ENCODE results near the gene PROCR.
"Not testable (repeated sequence)": the region's sequence is repeated elsewhere in the genome, so short reads cannot be mapped to it uniquely, and the experiment has no call there.

PROCR gene

DNA sequence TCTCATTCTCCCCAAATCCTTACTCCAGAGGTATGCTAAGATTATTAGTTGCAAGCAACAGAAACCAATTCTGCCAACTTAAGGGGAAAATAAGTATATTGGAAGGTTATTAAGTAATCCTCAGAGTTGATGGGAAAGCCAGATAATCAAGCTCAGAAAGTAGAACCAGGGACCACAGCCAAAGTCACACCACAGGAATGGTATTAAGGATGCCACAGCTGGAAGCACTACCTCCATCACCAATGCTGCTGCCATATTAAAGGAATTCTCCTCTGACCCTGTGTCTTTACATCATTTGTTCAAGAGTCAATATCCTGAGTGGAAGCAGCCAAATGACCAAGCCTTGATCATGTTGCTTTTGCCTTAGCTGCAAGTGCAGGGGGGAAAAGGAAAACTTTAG, 9.9 kb downstream of the PROCR start:
- no peaks in the 10 kb centered on the region for H3F3A ChIP-seq (ENCODE audit: low read depth)
- no peaks in the 10 kb centered on the region for H3K4me1 ChIP-seq (ENCODE audit: insufficient read depth, low read length, poor library complexity, severe bottlenecking)
- no peaks in the 10 kb centered on the region for H3K9me3 ChIP-seq (ENCODE audit: insufficient read depth, low read depth, low read length)
- no peaks in the 10 kb centered on the region for H3K27me3 ChIP-seq (ENCODE audit: insufficient read depth, low read length, poor library complexity, severe bottlenecking)
- H2AFZ ChIP-seq (ENCODE audit: low read length): no peak overlapping the region
- no peak for TF ChIP-seq EZH2phosphoT487 (IDR thresholded peaks at IDR 0.05; ENCODE audit: borderline replicate concordance)
- TF ChIP-seq, protein P1, sequence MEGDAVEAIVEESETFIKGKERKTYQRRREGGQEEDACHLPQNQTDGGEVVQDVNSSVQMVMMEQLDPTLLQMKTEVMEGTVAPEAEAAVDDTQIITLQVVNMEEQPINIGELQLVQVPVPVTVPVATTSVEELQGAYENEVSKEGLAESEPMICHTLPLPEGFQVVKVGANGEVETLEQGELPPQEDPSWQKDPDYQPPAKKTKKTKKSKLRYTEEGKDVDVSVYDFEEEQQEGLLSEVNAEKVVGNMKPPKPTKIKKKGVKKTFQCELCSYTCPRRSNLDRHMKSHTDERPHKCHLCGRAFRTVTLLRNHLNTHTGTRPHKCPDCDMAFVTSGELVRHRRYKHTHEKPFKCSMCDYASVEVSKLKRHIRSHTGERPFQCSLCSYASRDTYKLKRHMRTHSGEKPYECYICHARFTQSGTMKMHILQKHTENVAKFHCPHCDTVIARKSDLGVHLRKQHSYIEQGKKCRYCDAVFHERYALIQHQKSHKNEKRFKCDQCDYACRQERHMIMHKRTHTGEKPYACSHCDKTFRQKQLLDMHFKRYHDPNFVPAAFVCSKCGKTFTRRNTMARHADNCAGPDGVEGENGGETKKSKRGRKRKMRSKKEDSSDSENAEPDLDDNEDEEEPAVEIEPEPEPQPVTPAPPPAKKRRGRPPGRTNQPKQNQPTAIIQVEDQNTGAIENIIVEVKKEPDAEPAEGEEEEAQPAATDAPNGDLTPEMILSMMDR (conservative IDR thresholded peaks at IDR 0.05; ENCODE audit: low read length): no peak
- no peak overlapping the region for H3K4me3 ChIP-seq (ENCODE audit: low read length, poor library complexity, severe bottlenecking)
- H3K36me3 ChIP-seq (ENCODE audit: insufficient read depth, low read length): no peaks in the 10 kb centered on the region
- no peaks in the 10 kb centered on the region for H3K79me2 ChIP-seq (ENCODE audit: insufficient read depth, low read length)
- H3K4me2 ChIP-seq (ENCODE audit: low read depth, low read length, poor library complexity, severe bottlenecking): no peak overlapping the region
- H4K20me1 ChIP-seq (ENCODE audit: insufficient read depth, low read length, poor library complexity, severe bottlenecking): no peaks in the 10 kb centered on the region
- H3K9me2 ChIP-seq (replicated peaks; ENCODE audit: low read depth, low read length): no peaks in the 10 kb centered on the region
- no peak overlapping the region for H3K9ac ChIP-seq (ENCODE audit: low read depth, low read length, poor library complexity, severe bottlenecking)

DNA sequence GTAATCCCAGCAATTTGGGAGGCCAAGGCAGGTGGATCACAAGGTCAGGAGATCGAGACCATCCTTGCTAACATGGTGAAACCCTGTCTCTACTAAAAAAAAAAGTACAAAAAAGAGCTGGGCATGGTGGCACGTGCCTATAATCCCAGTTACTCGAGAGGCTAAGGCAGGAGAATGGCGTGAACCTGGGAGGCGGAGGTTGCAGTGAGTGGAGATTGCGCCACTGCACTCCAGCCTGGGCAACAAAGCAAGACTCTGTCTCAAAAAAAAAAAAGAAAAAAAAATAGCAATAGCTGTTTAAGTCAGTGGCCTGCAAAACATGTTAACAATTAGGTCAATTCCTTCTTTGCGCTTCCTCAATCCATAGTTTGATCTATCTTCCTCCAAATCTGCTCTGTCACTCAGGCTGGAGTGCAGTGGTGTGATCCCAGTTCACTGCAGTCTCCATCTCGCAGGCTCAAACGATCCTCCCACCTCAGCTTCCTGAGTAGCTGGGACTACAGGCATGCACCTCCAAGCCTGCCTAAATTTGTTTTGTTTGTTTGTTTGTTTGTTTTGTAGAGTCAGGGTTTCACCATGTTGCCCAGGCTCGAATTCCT, 14.9 kb downstream of the PROCR start:
- not testable (repeated sequence) for H3K9me2 ChIP-seq (replicated peaks; ENCODE audit: low read depth, low read length); H3K9me3 ChIP-seq (ENCODE audit: insufficient read depth, low read depth, low read length); H3K4me2 ChIP-seq (ENCODE audit: low read depth, low read length, poor library complexity, severe bottlenecking); H3K9ac ChIP-seq (ENCODE audit: low read depth, low read length, poor library complexity, severe bottlenecking); H3F3A ChIP-seq (ENCODE audit: low read depth); H4K20me1 ChIP-seq (ENCODE audit: insufficient read depth, low read length, poor library complexity, severe bottlenecking); H2AFZ ChIP-seq (ENCODE audit: low read length); H3K4me3 ChIP-seq (ENCODE audit: low read length, poor library complexity, severe bottlenecking); H3K36me3 ChIP-seq (ENCODE audit: insufficient read depth, low read length); H3K27me3 ChIP-seq (ENCODE audit: insufficient read depth, low read length, poor library complexity, severe bottlenecking); H3K79me2 ChIP-seq (ENCODE audit: insufficient read depth, low read length); H3K4me1 ChIP-seq (ENCODE audit: insufficient read depth, low read length, poor library complexity, severe bottlenecking)

DNA sequence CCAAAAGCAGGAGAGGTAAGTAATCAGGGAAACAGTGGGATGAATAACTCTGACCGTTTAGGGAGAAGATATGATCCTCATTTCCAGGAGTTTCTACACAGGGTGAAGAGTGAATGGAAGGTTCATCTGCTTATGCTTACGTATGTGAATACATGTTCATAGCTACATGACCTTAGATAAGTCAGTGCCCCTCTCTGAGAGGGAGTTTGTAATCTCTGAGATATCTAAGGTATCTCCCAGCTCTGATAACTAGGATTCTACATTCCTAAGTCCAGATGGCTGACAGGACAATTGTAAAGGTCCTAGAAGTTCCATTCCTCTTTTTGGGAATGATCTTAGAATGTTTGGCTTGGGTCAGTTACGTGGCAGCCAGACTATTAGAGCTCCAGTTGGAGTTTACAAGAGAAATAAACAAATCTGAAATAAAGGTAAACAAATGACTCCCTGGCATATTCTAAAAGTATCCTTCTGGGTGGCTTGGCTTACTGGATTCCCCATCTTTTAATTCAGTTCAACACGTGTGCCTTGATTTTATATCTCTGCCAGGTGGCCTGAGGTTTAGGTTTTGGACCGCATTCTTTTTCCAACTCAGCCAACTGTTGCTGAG, 15.8 kb downstream of the PROCR start:
- no peak overlapping the region for H3K4me2 ChIP-seq (ENCODE audit: low read depth, low read length, poor library complexity, severe bottlenecking)
- H3K9me3 ChIP-seq (ENCODE audit: insufficient read depth, low read depth, low read length): no peaks in the 10 kb centered on the region
- H3K9ac ChIP-seq (ENCODE audit: low read depth, low read length, poor library complexity, severe bottlenecking): no peak overlapping the region
- H4K20me1 ChIP-seq (ENCODE audit: insufficient read depth, low read length, poor library complexity, severe bottlenecking): no peaks in the 10 kb centered on the region
- no peak overlapping the region for H2AFZ ChIP-seq (ENCODE audit: low read length)
- H3K27me3 ChIP-seq (ENCODE audit: insufficient read depth, low read length, poor library complexity, severe bottlenecking): no peaks in the 10 kb centered on the region
- H3K4me3 ChIP-seq (ENCODE audit: low read length, poor library complexity, severe bottlenecking): no peak overlapping the region
- H3K79me2 ChIP-seq (ENCODE audit: insufficient read depth, low read length): no peaks in the 10 kb centered on the region
- H3K36me3 ChIP-seq (ENCODE audit: insufficient read depth, low read length): no peaks in the 10 kb centered on the region
- H3K4me1 ChIP-seq (ENCODE audit: insufficient read depth, low read length, poor library complexity, severe bottlenecking): no peaks in the 10 kb centered on the region
- H3F3A ChIP-seq (ENCODE audit: low read depth): no peaks in the 10 kb centered on the region
- H3K9me2 ChIP-seq (replicated peaks; ENCODE audit: low read depth, low read length): no peaks in the 10 kb centered on the region
- TF ChIP-seq EZH2phosphoT487 (IDR thresholded peaks at IDR 0.05; ENCODE audit: borderline replicate concordance): no peak
- TF ChIP-seq, protein P1 (conservative IDR thresholded peaks at IDR 0.05; ENCODE audit: low read length): no peak

DNA sequence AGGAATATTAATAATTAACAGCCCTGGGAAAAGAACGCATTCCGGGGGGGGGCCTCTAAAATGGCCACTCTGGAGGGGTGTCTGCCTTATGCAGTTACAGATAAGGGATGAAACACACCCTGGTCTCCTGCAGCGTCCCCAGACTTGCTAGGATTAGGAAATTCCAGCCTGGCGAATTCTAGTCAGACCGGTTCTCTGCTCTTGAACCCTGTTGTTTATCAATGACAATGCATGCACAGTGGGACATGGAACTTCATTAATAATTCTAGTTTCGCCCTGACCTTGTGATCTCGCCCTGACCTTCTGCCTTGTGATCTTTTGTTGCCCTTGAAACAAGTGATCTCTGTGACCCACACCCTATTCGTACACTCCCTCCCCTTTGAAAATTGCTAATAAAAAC, 17.4 kb downstream of the PROCR start:
- H3K27me3 ChIP-seq (ENCODE audit: insufficient read depth, low read length, poor library complexity, severe bottlenecking); H3K9ac ChIP-seq (ENCODE audit: low read depth, low read length, poor library complexity, severe bottlenecking); H3K4me2 ChIP-seq (ENCODE audit: low read depth, low read length, poor library complexity, severe bottlenecking); H3K9me3 ChIP-seq (ENCODE audit: insufficient read depth, low read depth, low read length); H3K4me3 ChIP-seq (ENCODE audit: low read length, poor library complexity, severe bottlenecking); H3K9me2 ChIP-seq (replicated peaks; ENCODE audit: low read depth, low read length); H3K79me2 ChIP-seq (ENCODE audit: insufficient read depth, low read length); H3K4me1 ChIP-seq (ENCODE audit: insufficient read depth, low read length, poor library complexity, severe bottlenecking); H3K36me3 ChIP-seq (ENCODE audit: insufficient read depth, low read length); H2AFZ ChIP-seq (ENCODE audit: low read length); H4K20me1 ChIP-seq (ENCODE audit: insufficient read depth, low read length, poor library complexity, severe bottlenecking); H3F3A ChIP-seq (ENCODE audit: low read depth): not testable (repeated sequence)

Data from Loucy (cell line).